BE2C (cell line): ENCODE results near the gene MTG1.

ENCODE experiments used
- DNase-seq: peaks from one replicate; pipeline ENCODE4 v3.0.0-alpha.2; 2020
- H3K27me3 ChIP-seq: fragments of 250-450 bp; sonication (Bioruptor Pico); 2 replicates; pipeline ENCODE4 v1.5.1; 2020; ENCODE audit warnings: mild to moderate bottlenecking
- H3K36me3 ChIP-seq: fragments of 250-450 bp; sonication (Bioruptor Pico); 2 replicates; pipeline ENCODE4 v1.5.1; 2020; ENCODE audit warnings: mild to moderate bottlenecking
- H3K4me1 ChIP-seq: fragments of 250-450 bp; sonication (Bioruptor Pico); 2 replicates; pipeline ENCODE4 v1.5.1; 2020
- H3K4me3 ChIP-seq: 2 replicates; pipeline ENCODE4 v1.5.1; 2011; ENCODE audit warnings: low read depth, low read length
- H3K9me3 ChIP-seq: fragments of 250-450 bp; sonication (Bioruptor Pico); 2 replicates; pipeline ENCODE4 v1.5.1; 2020
- TF ChIP-seq, protein P1 (sequence below): IDR thresholded peaks from 2 replicates; pipeline ENCODE4 v1.5.1; 2012; ENCODE audit warnings: mild to moderate bottlenecking, low read depth, low read length

The MTG1 gene

DNA sequence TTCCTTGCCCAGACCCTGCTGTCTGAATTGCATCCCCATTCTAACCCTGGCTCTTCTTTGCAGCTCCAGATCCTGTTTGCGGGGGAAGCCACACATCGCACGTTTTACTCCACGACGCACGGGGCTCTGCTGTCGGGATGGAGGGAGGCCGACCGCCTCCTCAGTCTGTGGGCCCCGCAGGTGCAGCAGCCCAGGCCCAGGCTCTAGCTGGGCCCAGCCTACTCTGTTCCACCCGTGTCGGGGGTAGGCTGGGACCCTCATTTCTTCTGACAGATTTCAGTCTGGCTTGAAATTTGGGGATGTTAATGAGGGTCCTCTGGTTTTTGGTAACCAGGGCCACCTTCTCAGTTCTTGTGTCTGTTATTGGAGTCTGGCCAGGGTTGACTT, 2.7 kb upstream of the MTG1 start:
- TF ChIP-seq, protein P1, sequence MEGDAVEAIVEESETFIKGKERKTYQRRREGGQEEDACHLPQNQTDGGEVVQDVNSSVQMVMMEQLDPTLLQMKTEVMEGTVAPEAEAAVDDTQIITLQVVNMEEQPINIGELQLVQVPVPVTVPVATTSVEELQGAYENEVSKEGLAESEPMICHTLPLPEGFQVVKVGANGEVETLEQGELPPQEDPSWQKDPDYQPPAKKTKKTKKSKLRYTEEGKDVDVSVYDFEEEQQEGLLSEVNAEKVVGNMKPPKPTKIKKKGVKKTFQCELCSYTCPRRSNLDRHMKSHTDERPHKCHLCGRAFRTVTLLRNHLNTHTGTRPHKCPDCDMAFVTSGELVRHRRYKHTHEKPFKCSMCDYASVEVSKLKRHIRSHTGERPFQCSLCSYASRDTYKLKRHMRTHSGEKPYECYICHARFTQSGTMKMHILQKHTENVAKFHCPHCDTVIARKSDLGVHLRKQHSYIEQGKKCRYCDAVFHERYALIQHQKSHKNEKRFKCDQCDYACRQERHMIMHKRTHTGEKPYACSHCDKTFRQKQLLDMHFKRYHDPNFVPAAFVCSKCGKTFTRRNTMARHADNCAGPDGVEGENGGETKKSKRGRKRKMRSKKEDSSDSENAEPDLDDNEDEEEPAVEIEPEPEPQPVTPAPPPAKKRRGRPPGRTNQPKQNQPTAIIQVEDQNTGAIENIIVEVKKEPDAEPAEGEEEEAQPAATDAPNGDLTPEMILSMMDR = no peak

DNA sequence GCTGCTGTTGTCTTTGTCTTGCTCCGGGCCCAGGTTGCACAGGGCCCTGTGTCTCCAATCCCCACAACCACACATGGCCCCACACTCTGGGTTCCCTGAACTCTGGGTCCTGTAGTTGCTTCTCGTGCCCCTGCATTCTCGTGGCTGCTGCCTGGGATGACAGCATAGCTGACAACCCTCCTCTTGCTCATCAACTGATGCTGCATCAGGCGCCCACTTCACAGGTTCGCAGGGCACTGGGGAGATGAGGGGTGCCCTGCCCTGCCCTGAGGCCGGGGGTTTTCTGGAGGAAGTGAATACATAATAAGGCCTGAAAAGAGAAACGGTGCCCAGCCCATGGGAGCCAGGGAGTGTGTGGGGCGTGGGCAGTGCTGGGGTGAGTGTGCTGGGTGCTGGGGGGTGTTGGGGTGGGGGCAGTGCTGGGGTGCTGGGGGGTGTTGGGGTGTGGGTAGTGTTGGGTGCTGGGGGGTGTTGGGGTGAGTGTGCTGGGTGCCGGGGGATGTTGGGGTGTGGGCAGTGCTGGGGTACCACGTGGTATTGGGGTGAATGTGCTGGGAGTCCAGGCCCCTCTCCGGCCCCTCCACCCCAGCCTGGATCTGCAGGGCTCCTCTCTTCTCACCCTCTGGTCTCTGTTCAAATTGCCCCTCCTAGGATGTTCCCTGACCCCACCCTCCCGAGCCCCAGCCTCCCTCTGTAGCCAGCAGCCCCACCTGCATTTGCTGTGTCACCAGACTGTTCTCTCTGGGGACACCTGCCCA, 2.0 kb upstream of the MTG1 start:
- Histone ChIP-seq H3K4me3 (no peak overlapping the region), H3K27me3 (no peaks in the 10 kb centered on the region), H3K9me3 (no peaks in the 10 kb centered on the region), H3K36me3 (peaks cover 5% of the 10 kb centered on the region), H3K4me1 (no peaks in the 10 kb centered on the region)
- no peak for DNase-seq
- TF ChIP-seq, protein P1 = no peak

More for the DNA sequence above, 2.7 kb upstream of the MTG1 start:
- H3K9me3 ChIP-seq = no peaks in the 10 kb centered on the region
- H3K4me3 ChIP-seq = no peak overlapping the region
- no peak for DNase-seq
- no peaks in the 10 kb centered on the region for H3K4me1 ChIP-seq
- peaks cover 4% of the 10 kb centered on the region for H3K36me3 ChIP-seq
- H3K27me3 ChIP-seq = no peaks in the 10 kb centered on the region

DNA sequence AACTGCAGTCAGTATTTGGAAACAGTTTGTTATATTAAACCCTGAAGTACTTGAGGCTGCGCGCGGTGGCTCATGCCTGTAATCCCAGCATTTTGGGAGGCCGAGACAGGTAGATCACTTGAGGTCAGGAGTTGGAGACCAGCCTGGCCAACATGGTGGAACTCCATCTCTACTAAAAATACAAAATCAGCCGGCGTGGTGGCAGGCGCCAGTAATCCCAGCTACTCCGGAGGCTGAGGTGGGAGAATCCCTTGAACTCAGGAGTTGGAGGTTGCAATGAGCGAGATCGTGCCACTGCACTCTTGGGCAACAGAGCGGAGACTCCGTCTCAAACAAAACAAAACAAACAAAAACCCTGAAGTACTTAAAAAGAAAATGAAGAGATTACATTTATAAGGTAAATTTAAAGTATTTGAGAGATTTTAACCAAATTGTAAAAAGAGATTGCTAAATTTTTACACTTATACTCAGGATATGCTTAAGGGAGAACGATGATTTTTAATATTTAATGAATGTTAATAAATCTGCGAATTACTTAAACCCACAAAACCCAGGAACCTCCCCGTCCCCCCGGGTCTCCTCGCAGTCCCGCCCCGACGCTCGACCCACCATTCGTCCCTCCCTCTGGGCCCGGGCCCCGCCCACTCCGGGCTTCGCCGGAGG, 425 bp upstream of the MTG1 start:
- no peak for DNase-seq
- Histone ChIP-seq H3K4me3 (peak overlapping the region; percentile 92), H3K4me1 (no peaks in the 10 kb centered on the region), H3K9me3 (no peaks in the 10 kb centered on the region), H3K27me3 (no peaks in the 10 kb centered on the region), H3K36me3 (peaks cover 7% of the 10 kb centered on the region)
- TF ChIP-seq, protein P1 = no peak

DNA sequence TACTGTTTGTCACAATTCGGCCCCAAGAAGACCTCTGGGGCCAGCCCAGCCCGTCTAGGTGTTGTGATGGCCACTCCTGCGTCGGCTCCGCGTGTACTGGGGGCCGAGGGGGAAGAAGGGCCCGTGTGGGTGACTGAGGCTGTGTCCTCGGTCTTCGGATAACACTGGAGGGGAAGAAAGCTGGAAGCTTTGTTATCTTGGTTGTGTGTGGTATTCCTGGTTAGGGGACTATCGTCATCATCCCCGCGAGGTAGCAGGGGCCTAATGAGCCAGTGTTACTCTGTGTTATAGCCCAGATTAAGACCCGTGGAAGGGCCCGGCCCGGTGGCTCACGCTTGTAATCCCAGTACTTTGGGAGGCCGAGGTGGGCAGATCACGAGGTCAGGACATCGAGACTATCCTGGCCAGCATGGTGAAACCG, 854 bp downstream of the MTG1 start:
- H3K9me3 ChIP-seq = no peaks in the 10 kb centered on the region
- H3K4me1 ChIP-seq = no peaks in the 10 kb centered on the region
- peak overlapping the region; percentile 92 for H3K4me3 ChIP-seq
- DNase-seq = no peak
- H3K36me3 ChIP-seq = peaks cover 8% of the 10 kb centered on the region
- no peaks in the 10 kb centered on the region for H3K27me3 ChIP-seq
- TF ChIP-seq, protein P1 = no peak

DNA sequence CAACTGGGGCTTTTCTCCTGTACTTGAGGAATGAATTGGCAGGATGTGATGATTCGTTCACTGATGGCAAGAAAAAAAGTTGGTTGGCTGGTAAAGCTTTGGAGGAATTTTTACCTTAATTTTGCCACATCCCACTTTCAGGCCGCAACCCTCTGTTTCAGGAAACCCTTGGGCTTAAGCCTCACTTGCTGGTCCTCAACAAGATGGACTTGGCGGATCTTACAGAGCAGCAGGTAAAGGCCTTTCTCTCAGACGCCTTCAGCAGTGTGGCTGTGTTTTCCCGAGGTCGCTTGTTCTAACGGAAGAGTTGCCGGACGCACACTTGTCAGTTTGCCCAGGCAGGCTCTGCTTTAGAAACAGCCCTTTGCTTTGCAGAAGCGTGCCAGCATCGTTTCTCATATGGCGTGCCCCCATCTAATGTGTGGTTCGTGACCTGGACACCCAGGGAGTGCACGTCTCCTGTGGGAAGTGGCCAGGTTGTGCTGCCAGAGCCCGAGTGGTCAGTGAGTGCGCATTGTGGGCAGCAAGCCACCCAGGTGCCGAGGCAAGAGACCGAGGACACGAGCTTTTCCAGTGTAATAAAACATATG, 2.2 kb downstream of the MTG1 start:
- Histone ChIP-seq H3K9me3 (no peaks in the 10 kb centered on the region), H3K4me1 (no peaks in the 10 kb centered on the region), H3K36me3 (peaks cover 12% of the 10 kb centered on the region), H3K4me3 (no peak overlapping the region), H3K27me3 (no peaks in the 10 kb centered on the region)
- DNase-seq = no peak
- TF ChIP-seq, protein P1 = no peak

DNA sequence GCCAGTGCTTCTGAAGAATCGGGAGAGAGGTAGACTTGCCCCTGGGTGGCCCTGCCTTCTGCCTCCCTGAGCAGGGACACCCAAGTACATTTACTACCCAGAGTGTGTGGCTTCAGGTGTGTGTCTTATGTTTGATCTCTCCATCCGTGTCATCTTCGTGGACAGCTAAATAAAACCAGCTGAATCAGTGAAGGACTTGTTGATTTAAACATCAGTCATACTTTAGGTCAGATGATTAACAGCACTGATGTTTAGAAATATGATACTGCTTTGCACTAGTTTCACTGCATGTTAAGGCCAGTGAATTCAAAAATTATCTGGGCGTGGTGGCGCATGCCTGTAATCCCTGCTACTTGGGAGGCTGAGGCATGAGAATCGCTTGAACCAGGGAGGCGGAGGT, 4.0 kb downstream of the MTG1 start:
- Histone ChIP-seq H3K4me1 (no peaks in the 10 kb centered on the region), H3K4me3 (no peak overlapping the region), H3K27me3 (no peaks in the 10 kb centered on the region), H3K36me3 (peaks cover 16% of the 10 kb centered on the region), H3K9me3 (no peaks in the 10 kb centered on the region)
- DNase-seq = no peak
- TF ChIP-seq, protein P1 = no peak
